Kidney glomerular epithelial cell (primary cell): ENCODE data around the gene CAP2.

Experiments used
- DNase-seq: peaks from one replicate; lab custom pipeline; 2025; lab: John Stamatoyannopoulos, UW

CAP2 gene

DNA sequence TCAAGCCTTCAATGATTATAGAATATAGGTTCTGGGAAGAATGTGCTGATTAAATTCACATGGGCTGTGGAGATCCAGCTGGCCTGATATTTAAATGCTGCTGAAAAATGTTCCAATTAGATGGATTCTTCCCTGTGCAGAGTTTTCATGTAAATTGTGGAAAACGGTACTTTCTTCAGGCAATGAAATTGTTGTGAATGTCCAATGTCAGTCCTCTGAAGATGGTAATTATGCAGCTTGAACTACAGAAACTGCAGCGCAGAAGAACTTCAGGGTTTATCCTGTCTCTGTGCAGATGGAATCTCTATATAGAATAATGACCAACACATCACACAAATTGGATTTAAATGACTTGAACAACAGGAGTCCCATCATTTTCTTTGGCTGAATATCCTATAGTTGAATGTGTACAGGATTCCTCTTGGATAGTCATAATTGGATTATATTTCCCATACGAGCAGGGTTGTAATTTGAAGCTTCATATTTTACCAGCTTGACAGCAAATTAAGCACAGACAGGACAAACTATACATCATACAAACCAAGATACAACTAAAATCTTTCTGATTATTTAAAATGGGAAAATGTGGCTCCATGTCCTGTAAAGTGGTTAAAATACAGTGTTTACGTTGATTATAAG lies 82.3 kb downstream of the CAP2 start:
- DNase-seq, result no peak

DNA sequence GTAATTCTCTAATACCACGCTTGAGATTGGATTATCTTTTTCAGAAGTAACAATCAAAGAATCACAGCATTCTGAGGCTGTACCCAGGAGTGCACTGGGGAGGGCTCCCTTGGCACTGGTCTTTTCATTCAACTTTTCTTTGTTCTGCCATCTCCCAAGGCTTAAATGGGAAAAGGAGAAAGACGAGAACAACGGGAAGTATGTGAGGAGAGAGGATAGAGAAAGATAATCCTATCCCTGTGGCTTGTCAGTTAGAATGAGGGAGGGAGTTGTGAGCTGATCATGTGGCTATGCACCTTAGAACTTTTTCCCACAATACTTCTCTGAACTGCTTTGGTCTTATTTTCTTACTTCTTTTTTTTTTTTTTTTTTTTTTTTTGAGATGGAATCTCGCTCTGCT lies 83.1 kb downstream of the CAP2 start:
- DNase-seq, result no peak

DNA sequence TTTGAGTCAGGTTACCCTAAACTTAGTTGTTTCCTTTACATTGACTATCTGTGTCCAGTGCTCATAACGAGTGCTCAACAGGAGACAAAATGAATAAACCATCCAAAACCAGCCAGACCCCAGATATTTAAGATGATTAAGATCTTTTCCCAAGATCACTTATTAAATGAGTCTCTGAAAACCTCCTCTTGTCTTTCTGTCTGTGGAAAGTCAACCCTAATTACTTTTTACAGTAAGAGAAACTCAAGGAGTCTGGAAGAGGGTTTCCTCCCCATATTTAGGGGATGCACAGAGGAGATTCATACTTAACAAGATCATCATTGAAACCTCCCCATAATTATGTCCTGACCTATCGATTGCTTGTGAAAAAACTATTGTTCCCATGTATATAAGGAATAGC lies 84.0 kb downstream of the CAP2 start:
- DNase-seq, result no peak

DNA sequence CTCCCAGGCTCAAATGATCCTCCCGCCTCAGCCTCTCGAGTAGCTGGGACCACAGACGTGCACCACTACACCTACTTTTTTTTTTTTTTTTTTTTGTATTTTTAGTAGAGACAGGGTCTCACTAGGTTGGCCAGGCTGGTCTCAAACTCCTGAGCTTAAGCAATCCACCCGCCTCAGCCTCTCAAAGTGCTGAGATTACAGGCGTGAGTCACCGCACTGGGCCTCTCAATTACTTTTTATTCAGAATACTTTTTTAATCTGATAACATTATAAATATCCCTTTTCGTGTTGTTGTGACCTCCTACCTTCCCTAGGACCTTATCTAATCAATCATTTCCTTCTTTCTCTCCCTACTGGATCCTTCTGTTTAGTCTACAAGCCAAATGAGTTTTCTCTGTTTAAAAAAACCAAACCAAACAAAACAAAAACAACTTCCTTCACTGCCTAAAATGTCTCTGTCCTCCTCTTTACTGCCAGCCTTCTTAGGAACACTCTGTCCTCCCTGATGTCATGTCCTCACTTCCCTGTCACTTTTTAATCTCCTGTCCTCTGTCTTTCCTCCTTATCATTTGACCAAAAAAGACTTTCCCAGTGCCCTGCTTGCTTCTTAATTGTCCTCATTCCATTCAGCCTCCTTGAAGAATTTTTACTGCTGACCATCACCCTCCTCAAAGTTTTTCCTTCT lies 85.0 kb downstream of the CAP2 start:
- DNase-seq, result no peak

DNA sequence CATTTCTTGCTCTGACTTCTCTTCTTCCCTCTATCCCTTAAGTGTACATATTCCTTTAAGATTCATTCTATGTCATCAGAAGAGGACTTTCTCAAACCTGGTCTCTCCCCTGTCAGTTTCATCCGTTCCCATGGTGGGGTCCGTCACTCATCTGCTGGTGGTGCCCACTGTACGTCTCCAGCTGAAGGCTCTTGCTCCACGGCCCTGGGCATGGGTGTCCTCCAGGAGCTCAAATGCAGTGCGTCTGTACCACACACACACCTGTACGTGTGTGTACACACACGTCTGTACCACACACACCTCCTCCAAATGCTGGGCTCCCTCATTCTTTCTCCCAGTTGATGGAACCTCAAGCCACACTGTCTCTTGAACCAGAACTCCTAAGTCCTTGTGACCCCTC lies 85.6 kb downstream of the CAP2 start:
- DNase-seq, result no peak

DNA sequence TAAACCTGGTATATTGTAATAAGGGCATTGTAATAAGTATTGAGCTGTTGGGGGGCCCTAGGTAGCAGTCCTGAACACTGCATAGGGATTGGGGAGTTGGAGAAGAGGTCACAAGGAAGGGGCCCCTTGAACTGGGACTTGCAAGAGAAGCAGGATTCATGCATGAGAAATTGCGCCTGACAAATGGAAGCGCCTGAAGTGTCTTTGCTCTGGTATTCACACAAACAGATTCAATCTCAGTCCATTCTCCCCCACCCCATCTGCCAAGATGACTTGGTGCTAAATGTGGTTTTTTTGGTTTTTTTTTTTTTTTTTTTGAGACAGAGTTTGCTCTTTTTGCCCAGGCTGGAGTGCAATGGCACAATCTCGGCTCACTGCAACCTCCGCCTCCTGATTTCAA lies 87.1 kb downstream of the CAP2 start:
- DNase-seq, result no peak

DNA sequence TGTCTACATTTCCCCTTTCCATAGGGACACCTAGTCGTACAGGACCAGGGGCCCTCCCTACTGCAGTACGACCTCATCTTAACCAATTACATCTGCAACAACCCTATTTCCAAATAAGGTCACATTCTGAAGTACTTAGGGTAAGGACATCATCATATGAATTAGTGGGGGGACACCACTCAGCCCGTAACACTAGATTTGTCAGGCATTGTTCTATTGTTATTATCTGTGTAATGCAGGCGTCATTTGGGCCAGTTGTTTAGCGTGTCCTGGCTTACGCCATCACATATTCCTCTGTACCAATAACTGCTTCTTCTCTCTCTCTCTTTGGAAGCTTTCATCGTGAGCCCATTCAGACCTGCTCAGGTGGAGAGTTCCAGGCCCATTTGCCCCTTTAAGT lies 89.3 kb downstream of the CAP2 start:
- no peak for DNase-seq

- DNase-seq, result no peak
Measured at GRCh38 chr6:17483391-17484016, 90.1 kb downstream of the CAP2 start.

DNA sequence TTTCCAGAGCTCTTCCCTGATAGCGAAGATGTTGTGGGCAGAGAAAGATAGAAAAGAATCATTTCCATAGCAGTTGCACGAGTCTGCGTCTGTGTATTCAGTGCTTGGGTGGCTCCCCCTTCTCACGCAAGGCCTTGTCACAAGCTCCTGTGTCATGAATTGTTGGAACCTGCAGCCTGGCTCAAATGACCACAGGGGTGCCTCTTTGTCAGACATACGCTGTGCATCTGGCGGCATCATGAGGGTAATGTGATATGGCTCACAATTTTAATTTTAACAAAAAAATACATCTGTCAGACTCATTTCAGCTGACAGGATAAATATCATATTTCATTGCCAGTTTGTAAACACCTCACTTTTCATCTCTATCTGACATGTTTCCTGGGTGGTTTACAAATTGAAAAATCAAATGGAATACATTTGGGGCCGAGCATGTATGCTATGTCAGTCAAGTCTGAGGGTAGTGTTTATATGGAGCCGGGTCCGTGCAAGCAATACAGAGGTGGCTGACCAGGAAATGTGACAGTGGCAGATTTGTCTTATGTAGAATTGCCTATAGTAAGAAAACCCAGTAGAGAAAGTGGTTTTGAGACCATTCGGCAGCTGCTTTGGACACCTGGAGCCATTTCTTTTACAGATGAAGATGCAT lies 90.9 kb downstream of the CAP2 start:
- DNase-seq, result no peak

- DNase-seq, result no peak
Measured at GRCh38 chr6:17485181-17485580, 91.8 kb downstream of the CAP2 start.

- DNase-seq, result no peak
Measured at GRCh38 chr6:17485946-17486345, 92.6 kb downstream of the CAP2 start.

GRCh38 chr6:17486680-17487079 lies 93.3 kb downstream of the CAP2 start:
- no peak for DNase-seq

DNA sequence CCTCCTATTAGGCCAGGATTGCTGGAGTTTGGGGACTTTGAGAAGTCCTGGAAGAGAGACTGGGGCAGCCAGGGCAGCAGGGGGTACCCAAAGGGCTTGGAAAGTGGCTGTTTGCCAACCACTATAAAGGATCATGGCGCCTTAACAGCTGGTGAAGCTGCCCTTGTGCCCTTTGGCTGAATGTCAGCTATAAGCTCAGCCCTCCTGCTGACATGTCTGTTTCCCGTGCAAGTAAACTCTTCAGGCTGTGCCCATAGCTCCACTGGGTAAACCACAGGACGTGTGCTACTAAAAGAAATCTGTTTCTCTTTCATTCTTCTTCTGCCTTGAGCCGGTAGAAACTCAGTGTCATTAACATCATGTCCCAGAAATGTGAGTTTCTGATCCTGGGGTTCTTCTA lies 97.3 kb downstream of the CAP2 start:
- no peak for DNase-seq

DNA sequence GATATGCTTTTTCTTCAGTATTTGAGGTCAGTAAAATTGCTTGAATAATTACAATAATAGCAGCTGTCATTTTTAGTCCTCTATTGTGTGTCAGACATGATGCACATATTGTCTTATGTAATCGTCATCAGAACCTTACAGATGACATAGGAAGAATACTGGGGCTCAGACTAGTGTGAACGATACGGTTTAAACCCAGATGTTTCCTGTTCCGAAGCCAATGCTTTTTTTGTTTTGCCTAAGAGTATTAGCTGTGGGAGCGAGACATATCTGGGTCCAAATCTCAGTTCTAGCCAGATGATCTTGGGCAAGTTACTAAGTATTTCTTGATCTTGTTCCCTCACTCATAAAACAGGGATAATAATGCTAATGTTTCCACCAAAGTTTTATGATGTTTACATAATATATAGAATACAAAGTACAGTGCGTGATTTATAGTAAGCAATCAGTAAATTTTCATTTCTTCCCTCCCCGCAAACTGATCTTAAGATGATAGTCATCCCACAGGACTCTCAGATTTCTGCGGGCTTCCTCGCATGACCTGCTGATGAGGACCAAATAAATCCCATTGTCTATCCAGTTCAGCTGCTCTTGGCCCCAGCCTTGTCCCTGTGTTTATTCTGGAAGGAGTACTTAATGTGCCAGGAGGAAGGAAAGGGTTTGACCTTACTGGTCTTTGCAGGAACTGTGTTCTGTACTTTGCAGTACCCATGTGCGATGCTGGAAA lies 98.2 kb downstream of the CAP2 start:
- DNase-seq, result no peak

DNA sequence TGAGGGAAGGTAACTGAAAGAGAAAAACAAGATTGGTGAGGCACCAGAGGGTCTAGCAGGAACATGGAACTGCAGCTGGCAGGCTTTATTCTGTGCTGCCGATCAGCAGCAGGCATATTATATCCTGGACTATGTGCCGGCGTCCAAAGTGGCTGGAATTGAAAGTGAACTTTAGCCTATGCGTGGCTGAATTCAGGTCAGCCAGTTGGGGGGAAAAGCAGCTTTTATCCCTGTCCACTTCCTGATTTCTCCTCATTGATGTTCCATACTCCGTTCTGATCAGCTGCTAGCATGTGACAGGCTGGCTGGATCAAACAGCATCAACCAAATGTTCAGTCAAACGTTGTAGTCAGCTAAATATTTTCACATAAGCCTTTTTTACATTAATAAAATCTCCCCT lies 99.0 kb downstream of the CAP2 start:
- no peak for DNase-seq

GRCh38 chr6:17493286-17493685 lies 99.9 kb downstream of the CAP2 start:
- DNase-seq, result peak; percentile 53

- DNase-seq, result no peak
Measured at GRCh38 chr6:17494177-17494576, 100.8 kb downstream of the CAP2 start.

GRCh38 chr6:17494919-17495318 lies 101.5 kb downstream of the CAP2 start:
- no peak for DNase-seq

DNA sequence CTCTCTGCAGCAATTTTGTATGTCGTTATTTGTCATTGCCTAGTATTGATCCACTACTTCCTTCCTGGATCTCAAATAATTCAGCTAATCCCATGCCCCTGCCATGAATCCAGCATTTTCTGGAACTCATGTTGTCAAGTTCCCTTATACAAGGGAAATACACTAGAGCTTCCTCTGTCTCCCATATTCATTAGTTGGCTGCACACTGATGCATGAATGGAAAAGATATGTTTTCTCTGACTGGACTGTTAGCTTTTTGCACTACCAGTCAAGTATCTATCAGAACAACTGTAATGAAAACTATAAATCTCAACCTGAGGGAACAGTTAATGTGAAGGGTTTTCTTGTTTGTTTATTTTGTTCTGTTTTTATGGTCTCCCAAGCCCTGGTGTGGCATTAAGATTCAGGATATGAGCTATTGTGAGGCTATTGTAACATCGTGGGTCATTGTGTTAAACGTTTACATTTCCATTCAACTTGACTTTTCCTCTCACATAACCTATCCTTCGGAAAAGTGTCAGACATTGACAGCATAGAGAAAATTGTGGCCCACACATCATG lies 104.2 kb downstream of the CAP2 start:
- DNase-seq, result no peak

DNA sequence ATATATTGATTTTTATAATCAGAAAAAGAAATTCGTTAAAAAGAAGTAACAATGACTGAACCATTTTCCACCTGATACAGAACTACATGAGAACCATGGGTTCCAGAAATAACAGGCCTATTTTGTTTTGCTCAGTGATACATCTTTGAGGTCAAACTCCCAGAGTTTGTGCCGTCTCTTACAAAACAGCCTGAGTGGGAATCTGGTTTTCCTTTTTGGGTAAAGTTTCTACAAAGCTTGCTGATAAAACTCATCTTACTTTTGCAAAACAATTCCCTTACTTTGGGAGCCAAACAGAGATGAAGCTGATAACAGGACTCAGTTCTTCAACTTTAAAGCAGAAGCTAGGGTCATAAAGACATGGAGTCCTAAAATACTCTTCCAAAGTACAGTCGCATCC lies 108.0 kb downstream of the CAP2 start:
- no peak for DNase-seq

- DNase-seq, result no peak
Measured at GRCh38 chr6:17501982-17502704, 108.7 kb downstream of the CAP2 start.
